Lung (tissue), 12 donors: ENCODE results near the gene PTCSC3. TPM values are rescaled to one million over a fixed set of nuclear protein-coding genes. Genes with fewer than 3 reads are reported as not detected.

Experiments
- ATAC-seq: fragments of 200-7000 bp; cut with Tn5 transposase; one replicate; pipeline ENCODE4 v1.9.1; 2020; ENCODE audit warnings: moderate number of reproducible peaks; ENCODE audit not compliant: insufficient read depth, low FRiP score
- DNase-seq, 3 donors: peaks; one replicate each; pipeline ENCODE4 v3.0.0-alpha.2; 2013 to 2017
- H3K27ac ChIP-seq, 2 donors: one replicate each; pipeline ENCODE4 v1.5.1; 2013; ENCODE audit warnings: mild to moderate bottlenecking in 2 of 2, moderate library complexity in 2 of 2, control low read depth in 1 of 2, inconsistent platforms in 1 of 2, low read depth in 1 of 2, low read length in 1 of 2
- H3K27me3 ChIP-seq, 3 donors: one replicate each; pipeline ENCODE4 v1.5.1; 2013; ENCODE audit warnings: low read length in 2 of 3; ENCODE audit not compliant: control insufficient read depth in 3 of 3, insufficient read depth in 3 of 3
- H3K36me3 ChIP-seq, 4 donors: one replicate each; pipeline ENCODE4 v1.5.1; 2013; ENCODE audit warnings: low read length in 4 of 4, mild to moderate bottlenecking in 1 of 4, moderate library complexity in 1 of 4; ENCODE audit not compliant: control insufficient read depth in 4 of 4, insufficient read depth in 4 of 4
- H3K4me1 ChIP-seq, 5 donors: one replicate each; pipeline ENCODE4 v1.5.1; 2013; ENCODE audit warnings: low read length in 5 of 5, mild to moderate bottlenecking in 2 of 5, moderate library complexity in 1 of 5; ENCODE audit not compliant: control insufficient read depth in 5 of 5, insufficient read depth in 5 of 5
- H3K4me3 ChIP-seq: one replicate; pipeline ENCODE4 v1.5.1; 2013; ENCODE audit warnings: mild to moderate bottlenecking, control low read depth, moderate library complexity
- H3K9ac ChIP-seq, 2 donors: one replicate each; pipeline ENCODE4 v1.5.1; 2013; ENCODE audit warnings: low read length in 2 of 2, control low read depth in 1 of 2; ENCODE audit not compliant: insufficient read depth in 1 of 2
- H3K9me3 ChIP-seq, 4 donors: one replicate each; pipeline ENCODE4 v1.5.1; 2013; ENCODE audit warnings: low read length in 3 of 4, mild to moderate bottlenecking in 1 of 4, moderate library complexity in 1 of 4; ENCODE audit not compliant: control insufficient read depth in 4 of 4, insufficient read depth in 3 of 4
- WGBS, 2 donors: extraction: QIAGEN DNeasy Blood & Tissue Kit; methylation state at CpG; one replicate each; pipeline ENCODE4 v1.1.7; 2013; 5-methylcytosine and 5-hydroxymethylcytosine counted together
- polyA plus RNA-seq, 2 donors: library from polyadenylated mRNA; stranded (reverse); fragments of 200-250 nt; gene quantifications; one replicate each; pipeline ENCODE4 v1.2.1, GENCODE V29; 2013
- total RNA-seq, 2 donors: library from RNA; depleted of rRNA in 1 of 2; stranded (reverse); fragments of >200 nt in 1 of 2; gene quantifications; one replicate each; pipeline ENCODE4 v1.2.1, GENCODE V29; 2014 to 2021
- TF ChIP-seq, protein P1 (sequence below): IDR thresholded peaks from 2 replicates; pipeline ENCODE4 v1.5.1; 2012; ENCODE audit warnings: mild to moderate bottlenecking; ENCODE audit errors: control extremely low read depth, extremely low read depth
- donor health status: control.
- donor health status: control.
- donor health status: Bipolar disorder and iron deficiency.
- donor health status: healthy.
- donor health status: DM: yes; HTN: yes; CAD: no.

The PTCSC3 gene
- total and polyA plus RNA-seq, 4 donors, result 0.60 to 2.3 (median 0.82) TPM

DNA sequence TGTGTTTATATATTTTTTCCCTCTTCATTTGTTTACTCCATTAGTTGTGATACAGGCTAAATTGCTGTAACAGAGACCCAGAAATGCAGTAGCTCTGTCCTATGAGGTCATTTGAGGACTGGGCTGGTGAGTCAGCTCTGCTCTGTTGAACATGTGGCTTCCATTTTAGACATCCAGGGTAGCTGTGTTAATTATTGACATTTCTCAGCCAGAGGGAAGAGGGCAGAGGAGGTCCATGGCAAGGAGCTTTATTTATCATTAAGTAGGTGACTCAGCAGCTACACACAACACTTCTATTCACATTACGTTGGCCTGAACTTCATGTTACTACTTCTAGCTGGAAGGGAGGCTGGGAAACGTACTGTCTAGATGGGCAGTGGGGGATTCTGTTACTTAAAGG, 85.4 kb downstream of the PTCSC3 start:
- TF ChIP-seq, protein P1, sequence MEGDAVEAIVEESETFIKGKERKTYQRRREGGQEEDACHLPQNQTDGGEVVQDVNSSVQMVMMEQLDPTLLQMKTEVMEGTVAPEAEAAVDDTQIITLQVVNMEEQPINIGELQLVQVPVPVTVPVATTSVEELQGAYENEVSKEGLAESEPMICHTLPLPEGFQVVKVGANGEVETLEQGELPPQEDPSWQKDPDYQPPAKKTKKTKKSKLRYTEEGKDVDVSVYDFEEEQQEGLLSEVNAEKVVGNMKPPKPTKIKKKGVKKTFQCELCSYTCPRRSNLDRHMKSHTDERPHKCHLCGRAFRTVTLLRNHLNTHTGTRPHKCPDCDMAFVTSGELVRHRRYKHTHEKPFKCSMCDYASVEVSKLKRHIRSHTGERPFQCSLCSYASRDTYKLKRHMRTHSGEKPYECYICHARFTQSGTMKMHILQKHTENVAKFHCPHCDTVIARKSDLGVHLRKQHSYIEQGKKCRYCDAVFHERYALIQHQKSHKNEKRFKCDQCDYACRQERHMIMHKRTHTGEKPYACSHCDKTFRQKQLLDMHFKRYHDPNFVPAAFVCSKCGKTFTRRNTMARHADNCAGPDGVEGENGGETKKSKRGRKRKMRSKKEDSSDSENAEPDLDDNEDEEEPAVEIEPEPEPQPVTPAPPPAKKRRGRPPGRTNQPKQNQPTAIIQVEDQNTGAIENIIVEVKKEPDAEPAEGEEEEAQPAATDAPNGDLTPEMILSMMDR, result no peak
- Histone ChIP-seq H3K27me3 (no peaks in the 10 kb centered on the region), H3K36me3 (no peaks in the 10 kb centered on the region), H3K9me3 (peaks cover 0 to 3% (median 0%) of the 10 kb centered on the region in 4 donors), H3K4me1 (no peaks in the 10 kb centered on the region), H3K9ac (no peak overlapping the region), H3K4me3 (no peak overlapping the region), H3K27ac (no peak overlapping the region)
- DNase-seq, result peak in 2 of 3 donors; percentile 9 to 35
- WGBS, 2 donors, result 47 to 67% methylated on average over 2 of the region's 2 CpGs
- ATAC-seq, result peak; percentile 82

GRCh38 chr14:36087411-36087810, 89.1 kb downstream of the PTCSC3 start:
- no peak overlapping the region for H3K27ac ChIP-seq
- WGBS, 2 donors, result 75 to 83% methylated on average over 3 of the region's 3 CpGs
- no peak for DNase-seq
- TF ChIP-seq, protein P1, result no peak
- H3K27me3 ChIP-seq, result no peaks in the 10 kb centered on the region
- no peak for ATAC-seq
- no peak overlapping the region for H3K4me3 ChIP-seq
- H3K9me3 ChIP-seq, result peaks cover 0 to 3% (median 0%) of the 10 kb centered on the region in 4 donors
- no peak overlapping the region for H3K9ac ChIP-seq
- no peaks in the 10 kb centered on the region for H3K4me1 ChIP-seq
- H3K36me3 ChIP-seq, result no peaks in the 10 kb centered on the region

GRCh38 chr14:36086629-36087395, 89.7 kb downstream of the PTCSC3 start:
- no peaks in the 10 kb centered on the region for H3K27me3 ChIP-seq
- 20 to 32% methylated on average over 1 of the region's 1 CpG for WGBS, 2 donors
- TF ChIP-seq, protein P1, result no peak
- H3K9me3 ChIP-seq, result peaks cover 0 to 3% (median 0%) of the 10 kb centered on the region in 4 donors
- DNase-seq (no peak), ATAC-seq (no peak)
- H3K4me3 ChIP-seq, result no peak overlapping the region
- H3K4me1 ChIP-seq, result no peaks in the 10 kb centered on the region
- no peak overlapping the region for H3K27ac ChIP-seq
- no peaks in the 10 kb centered on the region for H3K36me3 ChIP-seq
- no peak overlapping the region for H3K9ac ChIP-seq
